MM.1S (cell line): ENCODE data around the gene CLASP1.

Experiments
- DNase-seq: peaks from one replicate; pipeline ENCODE4 v3.0.0-alpha.2; 2015
- H2AFZ ChIP-seq: fragments of 300-600 bp; sonication (generic); 2 replicates; pipeline ENCODE4 v1.6.0; 2016; ENCODE audit warnings: antibody characterized with exemption, low read length
- H3F3A ChIP-seq: fragments of 300-600 bp; sonication (generic); 2 replicates; pipeline ENCODE4 v1.6.1; 2016; ENCODE audit warnings: mild to moderate bottlenecking, antibody characterized with exemption, low read length, moderate library complexity, mixed read lengths; ENCODE audit not compliant: insufficient read depth
- H3K27ac ChIP-seq: fragments of 300-600 bp; sonication (generic); 2 replicates; pipeline ENCODE4 v1.5.1; 2016; ENCODE audit warnings: mild to moderate bottlenecking, low read length
- H3K27me3 ChIP-seq: fragments of 300-600 bp; sonication (generic); replicated peaks from 2 replicates; pipeline ENCODE4 v1.6.0; 2016; ENCODE audit warnings: low read length; ENCODE audit not compliant: insufficient read depth
- H3K36me3 ChIP-seq: fragments of 300-600 bp; sonication (generic); replicated peaks from 2 replicates; pipeline ENCODE4 v1.6.1; 2016; ENCODE audit warnings: mild to moderate bottlenecking, low read length, mixed read lengths; ENCODE audit not compliant: insufficient read depth
- H3K4me1 ChIP-seq: fragments of 300-600 bp; sonication (generic); 2 replicates; pipeline ENCODE4 v1.6.1; 2016; ENCODE audit warnings: low read length, mixed read lengths
- H3K4me2 ChIP-seq: fragments of 300-600 bp; sonication (generic); 2 replicates; pipeline ENCODE4 v1.6.0; 2016; ENCODE audit warnings: low read depth, low read length
- H3K4me3 ChIP-seq: fragments of 300-600 bp; sonication (generic); 2 replicates; pipeline ENCODE4 v1.5.1; 2016; ENCODE audit warnings: low read length, mixed read lengths
- H3K79me2 ChIP-seq: fragments of 300-600 bp; sonication (generic); 2 replicates; pipeline ENCODE4 v1.6.1; 2016; ENCODE audit warnings: mixed run types, low read length, mixed read lengths
- H3K9ac ChIP-seq: fragments of 300-600 bp; sonication (generic); 2 replicates; pipeline ENCODE4 v1.6.1; 2016; ENCODE audit warnings: low read length, mixed read lengths
- H3K9me2 ChIP-seq: fragments of 300-600 bp; sonication (generic); replicated peaks from 2 replicates; pipeline ENCODE4 v1.6.1; 2016; ENCODE audit warnings: mild to moderate bottlenecking, low read length, mixed read lengths; ENCODE audit not compliant: insufficient read depth
- H3K9me3 ChIP-seq: fragments of 300-600 bp; sonication (generic); replicated peaks from 2 replicates; pipeline ENCODE4 v1.6.1; 2016; ENCODE audit warnings: mild to moderate bottlenecking, low read length, mixed read lengths; ENCODE audit not compliant: insufficient read depth
- H4K20me1 ChIP-seq: fragments of 300-600 bp; sonication (generic); 2 replicates; pipeline ENCODE4 v1.6.1; 2016; ENCODE audit warnings: mild to moderate bottlenecking, low read length, moderate library complexity, mixed read lengths; ENCODE audit not compliant: insufficient read depth
- EZH2 ChIP-seq: fragments of 300-600 bp; sonication (generic); optimal IDR thresholded peaks from 2 replicates; pipeline ENCODE3; 2017; ENCODE audit warnings: low read depth, mild to moderate bottlenecking, antibody characterized with exemption, low read length, mixed read lengths
- EZH2phosphoT487 ChIP-seq: fragments of 300-600 bp; sonication (generic); IDR thresholded peaks from 2 replicates; pipeline ENCODE4 v1.6.1; 2018; ENCODE audit warnings: antibody characterized with exemption, low read length
- TF ChIP-seq, protein P1 (sequence below): fragments of 300-600 bp; sonication (generic); IDR thresholded peaks from 2 replicates; pipeline ENCODE4 v1.5.1; 2016; ENCODE audit warnings: antibody characterized with exemption, low read length, mixed read lengths

Gene CLASP1

DNA sequence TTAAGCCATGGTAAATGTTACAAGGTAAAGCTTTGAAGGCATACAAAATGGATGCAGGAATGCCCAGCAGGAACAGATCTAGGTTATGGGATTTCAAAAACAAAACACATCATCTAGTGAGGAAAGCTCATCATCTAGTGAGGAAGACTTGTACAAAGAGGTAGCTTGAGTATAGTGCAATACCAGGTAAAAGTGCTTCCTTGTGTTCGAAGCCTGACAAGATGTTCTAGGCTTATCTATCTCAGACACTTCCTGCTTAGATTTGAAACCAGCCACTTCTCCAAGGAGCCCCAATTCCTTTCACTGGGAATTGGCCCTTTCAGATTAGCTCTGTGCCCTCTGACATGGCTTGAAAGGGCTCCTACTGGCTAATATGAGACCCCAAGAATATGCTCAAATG, 73.0 kb downstream of the CLASP1 start:
- no peaks in the 10 kb centered on the region for H3K9me2 ChIP-seq
- H3K4me3 ChIP-seq, result no peak overlapping the region
- H4K20me1 ChIP-seq, result no peaks in the 10 kb centered on the region
- H3F3A ChIP-seq, result no peaks in the 10 kb centered on the region
- H3K4me2 ChIP-seq, result no peak overlapping the region
- H3K4me1 ChIP-seq, result no peaks in the 10 kb centered on the region
- H3K27ac ChIP-seq, result no peak overlapping the region
- no peak overlapping the region for H2AFZ ChIP-seq
- no peaks in the 10 kb centered on the region for H3K36me3 ChIP-seq
- TF ChIP-seq EZH2 (no peak), EZH2phosphoT487 (no peak)
- TF ChIP-seq, protein P1, sequence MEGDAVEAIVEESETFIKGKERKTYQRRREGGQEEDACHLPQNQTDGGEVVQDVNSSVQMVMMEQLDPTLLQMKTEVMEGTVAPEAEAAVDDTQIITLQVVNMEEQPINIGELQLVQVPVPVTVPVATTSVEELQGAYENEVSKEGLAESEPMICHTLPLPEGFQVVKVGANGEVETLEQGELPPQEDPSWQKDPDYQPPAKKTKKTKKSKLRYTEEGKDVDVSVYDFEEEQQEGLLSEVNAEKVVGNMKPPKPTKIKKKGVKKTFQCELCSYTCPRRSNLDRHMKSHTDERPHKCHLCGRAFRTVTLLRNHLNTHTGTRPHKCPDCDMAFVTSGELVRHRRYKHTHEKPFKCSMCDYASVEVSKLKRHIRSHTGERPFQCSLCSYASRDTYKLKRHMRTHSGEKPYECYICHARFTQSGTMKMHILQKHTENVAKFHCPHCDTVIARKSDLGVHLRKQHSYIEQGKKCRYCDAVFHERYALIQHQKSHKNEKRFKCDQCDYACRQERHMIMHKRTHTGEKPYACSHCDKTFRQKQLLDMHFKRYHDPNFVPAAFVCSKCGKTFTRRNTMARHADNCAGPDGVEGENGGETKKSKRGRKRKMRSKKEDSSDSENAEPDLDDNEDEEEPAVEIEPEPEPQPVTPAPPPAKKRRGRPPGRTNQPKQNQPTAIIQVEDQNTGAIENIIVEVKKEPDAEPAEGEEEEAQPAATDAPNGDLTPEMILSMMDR, result no peak
- peaks cover 67% of the 10 kb centered on the region for H3K79me2 ChIP-seq
- H3K9me3 ChIP-seq, result no peaks in the 10 kb centered on the region
- no peak for DNase-seq
- no peak overlapping the region for H3K9ac ChIP-seq
- H3K27me3 ChIP-seq, result no peaks in the 10 kb centered on the region

DNA sequence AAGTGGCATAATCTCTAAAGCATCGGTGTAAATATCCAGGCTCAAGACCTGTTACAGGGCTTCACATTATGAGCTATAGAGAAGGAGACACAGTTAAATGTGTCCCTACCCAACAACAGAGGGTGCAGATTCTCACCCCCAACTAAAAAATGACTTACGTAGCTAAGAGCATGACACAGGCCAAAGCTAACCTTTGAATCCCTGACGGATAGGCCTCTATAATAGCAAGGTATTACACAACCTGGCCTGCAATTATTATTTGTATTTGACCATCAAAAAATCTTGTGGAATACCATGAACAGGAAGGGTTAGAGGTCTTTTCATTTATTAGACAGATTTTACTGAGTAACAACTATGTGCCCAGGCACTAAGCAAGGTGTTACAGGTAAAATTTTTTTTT, 73.5 kb downstream of the CLASP1 start:
- Histone ChIP-seq H3F3A (no peaks in the 10 kb centered on the region), H3K27me3 (no peaks in the 10 kb centered on the region), H3K4me2 (no peak overlapping the region), H3K9me3 (no peaks in the 10 kb centered on the region), H2AFZ (no peak overlapping the region), H3K4me1 (no peaks in the 10 kb centered on the region), H4K20me1 (no peaks in the 10 kb centered on the region), H3K9ac (no peak overlapping the region), H3K27ac (no peak overlapping the region), H3K4me3 (no peak overlapping the region), H3K79me2 (peaks cover 69% of the 10 kb centered on the region), H3K36me3 (no peaks in the 10 kb centered on the region), H3K9me2 (no peaks in the 10 kb centered on the region)
- no peak for TF ChIP-seq EZH2phosphoT487
- DNase-seq, result no peak

DNA sequence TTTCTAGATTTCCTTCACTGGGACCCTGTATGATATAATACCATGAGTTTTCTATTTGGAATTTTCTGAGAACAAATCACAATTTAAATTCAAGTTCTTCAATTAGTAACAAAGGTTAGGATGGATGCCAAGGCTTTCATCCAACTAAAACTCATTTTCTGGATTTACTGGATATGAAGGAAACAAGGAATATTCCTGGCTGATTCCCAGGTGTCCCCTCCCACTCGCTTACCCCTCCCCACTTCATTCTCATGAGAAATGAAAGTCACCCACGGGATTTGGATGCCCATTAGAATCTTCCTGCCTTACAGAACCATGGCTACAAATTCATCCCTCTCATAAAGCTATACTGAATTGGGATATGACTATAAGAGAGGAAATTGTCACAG, 78.6 kb downstream of the CLASP1 start:
- H3K79me2 ChIP-seq, result peaks cover 70% of the 10 kb centered on the region
- H3K27me3 ChIP-seq, result no peaks in the 10 kb centered on the region
- H3K27ac ChIP-seq, result no peak overlapping the region
- TF ChIP-seq, protein P1, result no peak
- TF ChIP-seq EZH2, result no peak
- no peak for TF ChIP-seq EZH2phosphoT487
- H2AFZ ChIP-seq, result no peak overlapping the region
- H3K9me3 ChIP-seq, result no peaks in the 10 kb centered on the region
- H3K9me2 ChIP-seq, result no peaks in the 10 kb centered on the region
- H3F3A ChIP-seq, result no peaks in the 10 kb centered on the region
- H3K4me1 ChIP-seq, result no peaks in the 10 kb centered on the region
- H3K4me3 ChIP-seq, result no peak overlapping the region
- no peak overlapping the region for H3K9ac ChIP-seq
- no peak overlapping the region for H3K4me2 ChIP-seq
- no peak for DNase-seq
- H3K36me3 ChIP-seq, result no peaks in the 10 kb centered on the region
- no peaks in the 10 kb centered on the region for H4K20me1 ChIP-seq

DNA sequence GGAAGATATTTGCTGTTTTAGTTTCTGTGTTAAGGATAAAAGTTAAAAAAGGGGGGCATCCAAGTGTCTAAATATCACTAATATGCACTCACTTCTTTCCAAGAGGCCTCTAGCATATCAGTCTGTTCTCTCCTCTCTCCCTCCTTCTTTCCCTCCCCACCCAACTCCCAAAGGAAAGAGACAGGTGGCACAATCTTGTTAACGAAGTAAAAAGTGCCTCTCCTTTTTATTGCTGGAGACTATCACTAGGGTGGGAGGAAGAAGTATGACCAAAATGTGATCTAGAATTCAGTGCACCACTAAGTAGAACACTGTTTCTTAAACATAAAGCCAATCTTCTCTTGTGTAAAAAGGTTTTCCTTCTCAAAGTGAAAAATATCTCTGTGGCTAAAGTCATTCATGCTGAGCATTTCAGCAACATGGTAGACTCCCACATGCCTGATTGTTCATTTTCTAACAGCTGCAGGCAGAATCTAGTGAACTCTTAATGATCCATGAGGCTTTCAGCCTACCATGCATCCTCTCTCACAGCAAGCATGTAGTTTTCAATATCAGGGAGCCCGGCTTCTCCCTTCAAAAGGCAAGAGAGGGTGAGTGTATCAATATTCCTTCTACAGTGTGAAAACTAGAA, 79.1 kb downstream of the CLASP1 start:
- no peaks in the 10 kb centered on the region for H3K4me1 ChIP-seq
- no peaks in the 10 kb centered on the region for H3K27me3 ChIP-seq
- H3K4me2 ChIP-seq, result no peak overlapping the region
- H3K79me2 ChIP-seq, result peaks cover 71% of the 10 kb centered on the region
- no peak overlapping the region for H3K9ac ChIP-seq
- TF ChIP-seq, protein P1, result no peak
- no peaks in the 10 kb centered on the region for H3F3A ChIP-seq
- H3K4me3 ChIP-seq, result no peak overlapping the region
- no peaks in the 10 kb centered on the region for H3K9me3 ChIP-seq
- no peaks in the 10 kb centered on the region for H4K20me1 ChIP-seq
- H3K36me3 ChIP-seq, result no peaks in the 10 kb centered on the region
- H3K9me2 ChIP-seq, result no peaks in the 10 kb centered on the region
- DNase-seq, result no peak
- H2AFZ ChIP-seq, result no peak overlapping the region
- no peak overlapping the region for H3K27ac ChIP-seq
